ENCODE results near the gene RP9. TPM values are rescaled to one million over a fixed set of nuclear protein-coding genes. Genes with fewer than 3 reads are reported as not detected.

The RP9 gene
- total and polyA plus RNA-seq, 2 experiments from 2014 or later, result 28.4 to 35.3 TPM

DNA sequence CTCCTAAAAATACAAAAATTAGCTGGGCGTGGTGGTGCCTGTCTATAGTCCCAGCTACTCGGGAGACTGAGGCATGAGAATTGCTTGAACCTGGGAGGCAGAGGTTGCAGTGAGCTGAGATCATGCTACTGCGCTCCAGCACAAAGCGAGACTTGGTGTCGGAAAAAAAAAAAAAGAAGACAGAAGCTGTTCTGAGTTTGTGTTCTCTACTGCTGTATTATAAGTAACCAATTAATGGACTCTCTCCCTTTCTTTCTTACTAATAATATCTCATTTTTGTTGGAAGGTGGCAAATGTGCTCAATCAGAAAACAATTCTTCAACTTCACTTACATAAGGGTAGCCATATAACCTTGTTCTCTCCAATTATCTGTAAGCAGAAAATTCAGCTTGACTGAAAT, 54.0 kb downstream of the RP9 start:
- Histone ChIP-seq H3K4me3 (no peak overlapping the region), H3K27me3 (no peaks in the 10 kb centered on the region), H3K9me3 (ENCODE audit: low read depth) (no peaks in the 10 kb centered on the region), H3K36me3 (no peaks in the 10 kb centered on the region), H3K4me1 (ENCODE audit: low read depth) (no peaks in the 10 kb centered on the region), H3K27ac (no peak overlapping the region)
- no peak for DNase-seq (ENCODE audit: low read depth in 1 of 2, low spot score in 1 of 2)
- TF ChIP-seq, protein P1, sequence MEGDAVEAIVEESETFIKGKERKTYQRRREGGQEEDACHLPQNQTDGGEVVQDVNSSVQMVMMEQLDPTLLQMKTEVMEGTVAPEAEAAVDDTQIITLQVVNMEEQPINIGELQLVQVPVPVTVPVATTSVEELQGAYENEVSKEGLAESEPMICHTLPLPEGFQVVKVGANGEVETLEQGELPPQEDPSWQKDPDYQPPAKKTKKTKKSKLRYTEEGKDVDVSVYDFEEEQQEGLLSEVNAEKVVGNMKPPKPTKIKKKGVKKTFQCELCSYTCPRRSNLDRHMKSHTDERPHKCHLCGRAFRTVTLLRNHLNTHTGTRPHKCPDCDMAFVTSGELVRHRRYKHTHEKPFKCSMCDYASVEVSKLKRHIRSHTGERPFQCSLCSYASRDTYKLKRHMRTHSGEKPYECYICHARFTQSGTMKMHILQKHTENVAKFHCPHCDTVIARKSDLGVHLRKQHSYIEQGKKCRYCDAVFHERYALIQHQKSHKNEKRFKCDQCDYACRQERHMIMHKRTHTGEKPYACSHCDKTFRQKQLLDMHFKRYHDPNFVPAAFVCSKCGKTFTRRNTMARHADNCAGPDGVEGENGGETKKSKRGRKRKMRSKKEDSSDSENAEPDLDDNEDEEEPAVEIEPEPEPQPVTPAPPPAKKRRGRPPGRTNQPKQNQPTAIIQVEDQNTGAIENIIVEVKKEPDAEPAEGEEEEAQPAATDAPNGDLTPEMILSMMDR (IDR thresholded peaks at IDR 0.05; ENCODE audit: low read depth, low read length), result no peak

DNA sequence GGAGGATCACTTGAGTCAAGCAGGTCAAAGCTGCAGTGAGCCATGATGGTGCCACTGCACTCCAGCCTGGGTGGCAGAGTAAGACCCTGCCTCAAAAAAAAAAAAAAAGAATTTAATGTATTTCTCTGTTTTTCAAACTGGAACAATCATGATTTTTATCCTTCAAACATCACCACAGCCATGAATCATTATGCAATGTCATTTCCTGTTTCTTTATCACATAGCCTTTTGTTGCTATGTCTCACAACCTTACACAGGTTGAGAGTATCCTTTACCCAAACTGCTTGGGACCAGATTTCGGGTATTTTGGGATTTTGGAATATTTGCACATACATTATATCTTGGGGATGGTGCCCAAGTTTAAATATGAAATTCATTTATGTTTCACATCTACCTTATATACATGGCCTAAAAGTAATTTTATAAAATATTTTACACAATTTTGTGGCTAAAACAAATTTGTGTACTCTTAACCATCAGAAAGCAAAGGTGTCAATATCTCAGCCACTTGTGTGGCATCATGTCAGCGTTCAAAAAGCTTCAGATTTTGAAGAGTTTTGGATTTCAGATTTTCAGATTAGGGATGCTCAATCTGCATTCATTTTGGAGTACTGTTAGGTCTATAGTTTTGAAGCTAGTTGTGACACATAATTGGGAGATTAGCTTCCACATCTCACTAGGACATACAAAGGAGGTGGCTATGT, 54.8 kb downstream of the RP9 start:
- no peaks in the 10 kb centered on the region for H3K27me3 ChIP-seq
- no peaks in the 10 kb centered on the region for H3K4me1 ChIP-seq (ENCODE audit: low read depth)
- no peak overlapping the region for H3K27ac ChIP-seq
- TF ChIP-seq, protein P1 (IDR thresholded peaks at IDR 0.05; ENCODE audit: low read depth, low read length), result no peak
- no peaks in the 10 kb centered on the region for H3K9me3 ChIP-seq (ENCODE audit: low read depth)
- DNase-seq (ENCODE audit: low read depth in 1 of 2, low spot score in 1 of 2), result no peak
- no peaks in the 10 kb centered on the region for H3K36me3 ChIP-seq
- H3K4me3 ChIP-seq, result no peak overlapping the region

DNA sequence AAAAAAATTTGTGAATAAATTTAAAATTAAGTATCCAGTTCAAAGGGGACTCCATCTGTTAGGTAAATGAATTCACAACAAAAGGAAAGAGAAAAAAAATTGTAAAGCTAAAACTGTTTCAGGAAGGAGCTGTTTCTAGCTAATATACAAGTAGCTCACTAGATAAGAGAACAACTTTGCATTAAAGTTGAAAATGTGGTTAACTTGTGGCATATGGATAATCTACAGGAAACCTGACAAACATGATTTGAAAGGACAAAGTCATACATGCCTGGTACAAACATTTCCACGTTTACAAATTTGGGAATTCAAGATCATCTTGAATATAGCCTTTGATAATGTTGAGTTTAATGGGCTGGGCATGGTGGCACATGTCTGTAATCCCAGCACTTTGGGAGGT, 55.5 kb downstream of the RP9 start:
- TF ChIP-seq, protein P1 (IDR thresholded peaks at IDR 0.05; ENCODE audit: low read depth, low read length), result no peak
- Histone ChIP-seq H3K27ac (no peak overlapping the region), H3K9me3 (ENCODE audit: low read depth) (no peaks in the 10 kb centered on the region), H3K36me3 (no peaks in the 10 kb centered on the region), H3K27me3 (no peaks in the 10 kb centered on the region), H3K4me1 (ENCODE audit: low read depth) (no peaks in the 10 kb centered on the region), H3K4me3 (no peak overlapping the region)
- no peak for DNase-seq (ENCODE audit: low read depth in 1 of 2, low spot score in 1 of 2)

DNA sequence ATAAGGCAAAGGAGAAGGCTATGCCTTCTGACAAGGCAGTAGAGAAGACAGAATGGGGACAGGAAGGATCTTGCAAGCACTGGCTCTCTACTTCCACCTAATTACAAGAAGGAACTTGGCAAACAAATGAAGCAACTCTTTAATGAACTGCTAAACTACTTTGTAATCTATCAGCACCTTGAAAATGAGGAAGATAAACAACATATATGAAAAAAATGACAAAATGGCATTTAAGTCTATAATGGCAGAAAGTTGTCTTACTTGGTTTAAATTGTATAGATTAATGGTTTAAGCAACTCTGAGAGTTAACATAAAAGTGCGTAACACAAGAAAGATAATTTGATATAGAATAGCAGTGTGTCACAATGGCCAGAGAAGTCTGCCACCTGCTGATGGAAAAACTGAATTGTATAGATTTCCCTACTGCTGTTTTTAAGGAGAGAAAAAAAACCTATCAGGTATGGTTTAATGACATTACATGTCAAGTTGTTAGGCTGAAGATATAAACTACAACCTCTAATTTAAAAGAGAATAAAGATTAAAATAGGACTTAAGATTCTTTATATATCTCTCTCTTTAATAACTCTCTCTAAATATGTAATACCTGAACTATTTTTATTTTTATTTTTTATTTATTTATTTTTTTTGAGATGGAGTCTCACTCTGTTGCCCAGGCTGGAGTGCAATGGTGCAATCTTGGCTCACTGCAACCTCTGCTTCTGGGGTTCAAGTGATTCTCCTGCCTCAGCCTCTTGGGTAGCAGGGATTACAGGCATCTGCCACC, 58.5 kb downstream of the RP9 start:
- Histone ChIP-seq H3K9me3 (ENCODE audit: low read depth) (no peaks in the 10 kb centered on the region), H3K4me1 (ENCODE audit: low read depth) (no peaks in the 10 kb centered on the region), H3K27ac (no peak overlapping the region), H3K36me3 (no peaks in the 10 kb centered on the region), H3K4me3 (no peak overlapping the region), H3K27me3 (no peaks in the 10 kb centered on the region)
- peak; percentile 36 to 63 for DNase-seq (ENCODE audit: low read depth in 1 of 2, low spot score in 1 of 2)
- TF ChIP-seq, protein P1 (IDR thresholded peaks at IDR 0.05; ENCODE audit: low read depth, low read length), result peak; percentile 63

DNA sequence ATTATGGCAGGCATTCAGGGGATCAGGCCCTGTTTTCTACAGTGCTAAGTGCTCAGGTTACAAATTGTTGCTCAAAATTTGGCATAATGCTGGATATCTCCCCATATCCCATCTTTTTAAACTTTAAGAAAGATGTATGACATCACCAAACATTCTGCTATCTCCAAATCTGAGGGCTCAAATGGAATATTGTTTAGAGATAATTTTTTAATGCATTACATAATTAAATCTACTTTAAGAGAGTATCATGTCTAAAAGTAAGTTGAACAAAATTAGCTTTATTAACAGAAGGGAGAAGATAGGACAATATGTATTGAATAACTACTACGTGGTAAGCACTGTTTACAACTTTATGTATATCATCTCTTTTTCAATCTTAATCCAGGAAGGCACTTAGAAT, 60.5 kb downstream of the RP9 start:
- H3K9me3 ChIP-seq (ENCODE audit: low read depth), result no peaks in the 10 kb centered on the region
- no peaks in the 10 kb centered on the region for H3K4me1 ChIP-seq (ENCODE audit: low read depth)
- no peaks in the 10 kb centered on the region for H3K27me3 ChIP-seq
- no peak for DNase-seq (ENCODE audit: low read depth in 1 of 2, low spot score in 1 of 2)
- no peak overlapping the region for H3K27ac ChIP-seq
- no peaks in the 10 kb centered on the region for H3K36me3 ChIP-seq
- H3K4me3 ChIP-seq, result no peak overlapping the region
- TF ChIP-seq, protein P1 (IDR thresholded peaks at IDR 0.05; ENCODE audit: low read depth, low read length), result no peak

Data from cardiac muscle cell (in vitro differentiated cells and primary cell).